PC-9 (cell line): ENCODE data around the gene SEC11A. TPM values are rescaled to one million over a fixed set of nuclear protein-coding genes. Genes with fewer than 3 reads are reported as not detected.
A peak's percentile ranks its signal among the peaks of the same experiment; 100 is the strongest.

Experiments
- BruUV-seq: library from RNA; stranded (reverse); fragments of 400-500 nt; replicated peaks from 2 replicates; lab custom pipeline; 2021; lab: Mats Ljungman, UMichigan
- CTCF ChIA-PET: fragments of 300-600 bp; sonication (Branson Sonifier 250); formaldehyde crosslinking; loops from one replicate; lab custom pipeline; 2022; ENCODE audit warnings: antibody characterized with exemption; lab: Charles Lee
- POLR2A ChIA-PET: fragments of 300-600 bp; sonication (Branson Sonifier 250); formaldehyde crosslinking; loops from one replicate; lab custom pipeline; 2022; ENCODE audit warnings: antibody characterized with exemption; ENCODE audit not compliant: unreplicated experiment; lab: Charles Lee
- DNase-seq, 2 experiments: peaks; one replicate each; pipeline versions ENCODE4 v3.0.0 to v3.0.0-alpha.2; 2015 to 2022; ENCODE audit warnings: mixed read lengths in 1 of 2
- H2AFZ ChIP-seq: fragments of 200-600 bp; sonication (generic); 2 replicates; pipeline ENCODE4 v1.8.1; 2017; ENCODE audit warnings: antibody characterized with exemption
- H3F3A ChIP-seq: fragments of 200-600 bp; sonication (generic); 2 replicates; pipeline ENCODE4 v1.8.1; 2017; ENCODE audit warnings: antibody characterized with exemption, mild to moderate bottlenecking, low read depth; ENCODE audit not compliant: insufficient read depth
- H3K27ac ChIP-seq: fragments of 200-600 bp; sonication (generic); 2 replicates; pipeline ENCODE4 v1.6.1; 2016; ENCODE audit warnings: mixed run types
- H3K27me3 ChIP-seq: fragments of 200-600 bp; sonication (generic); 2 replicates; pipeline ENCODE4 v1.6.1; 2016; ENCODE audit warnings: low read depth, mixed run types; ENCODE audit not compliant: insufficient read depth
- H3K36me3 ChIP-seq: fragments of 200-600 bp; sonication (generic); 2 replicates; pipeline ENCODE4 v1.6.1; 2016; ENCODE audit warnings: low read depth, mixed run types
- H3K4me1 ChIP-seq: fragments of 200-600 bp; sonication (generic); replicated peaks from 2 replicates; pipeline ENCODE4 v1.6.1; 2016; ENCODE audit warnings: mixed run types; ENCODE audit not compliant: insufficient read depth
- H3K4me2 ChIP-seq: fragments of 200-600 bp; sonication (generic); 2 replicates; pipeline ENCODE4 v1.6.1; 2017; ENCODE audit warnings: mixed run types
- H3K4me3 ChIP-seq: fragments of 200-600 bp; sonication (generic); 2 replicates; pipeline ENCODE4 v1.6.1; 2016; ENCODE audit warnings: mixed run types
- H3K79me2 ChIP-seq: fragments of 200-600 bp; sonication (generic); 2 replicates; pipeline ENCODE4 v1.6.1; 2017; ENCODE audit warnings: low read depth, mixed run types
- H3K9me2 ChIP-seq: fragments of 200-600 bp; sonication (generic); 2 replicates; pipeline ENCODE4 v1.8.1; 2017; ENCODE audit warnings: mild to moderate bottlenecking; ENCODE audit not compliant: insufficient read depth
- H3K9me3 ChIP-seq: fragments of 200-600 bp; sonication (generic); 2 replicates; pipeline ENCODE4 v1.8.1; 2016; ENCODE audit warnings: low read depth; ENCODE audit not compliant: insufficient read depth
- H4K20me1 ChIP-seq: fragments of 200-600 bp; sonication (generic); 2 replicates; pipeline ENCODE4 v1.8.1; 2017; ENCODE audit not compliant: insufficient read depth
- CTCF ChIP-seq: fragments of 200-600 bp; sonication (generic); conservative IDR thresholded peaks from 2 replicates; pipeline ENCODE4 v1.6.1; 2017; ENCODE audit warnings: mixed run types, antibody characterized with exemption, mild to moderate bottlenecking, moderate library complexity
- EZH2 ChIP-seq: fragments of 200-600 bp; sonication (generic); IDR thresholded peaks from 2 replicates; pipeline ENCODE4 v1.8.0; 2017; ENCODE audit warnings: antibody characterized with exemption, low read depth
- intact Hi-C: fragments of 100-400 bp; cut with micrococcal nuclease; formaldehyde crosslinking; loops from one replicate; pipeline ENCODE4 v1.10.0; 2022; ENCODE audit not compliant: unreplicated experiment
- total RNA-seq: library from RNA; stranded (reverse); gene quantifications from 2 replicates; pipeline ENCODE4 v1.2.3, GENCODE V29; 2021

Gene SEC11A
- total RNA-seq, 1 experiment from 2014 or later = 174 TPM

DNA sequence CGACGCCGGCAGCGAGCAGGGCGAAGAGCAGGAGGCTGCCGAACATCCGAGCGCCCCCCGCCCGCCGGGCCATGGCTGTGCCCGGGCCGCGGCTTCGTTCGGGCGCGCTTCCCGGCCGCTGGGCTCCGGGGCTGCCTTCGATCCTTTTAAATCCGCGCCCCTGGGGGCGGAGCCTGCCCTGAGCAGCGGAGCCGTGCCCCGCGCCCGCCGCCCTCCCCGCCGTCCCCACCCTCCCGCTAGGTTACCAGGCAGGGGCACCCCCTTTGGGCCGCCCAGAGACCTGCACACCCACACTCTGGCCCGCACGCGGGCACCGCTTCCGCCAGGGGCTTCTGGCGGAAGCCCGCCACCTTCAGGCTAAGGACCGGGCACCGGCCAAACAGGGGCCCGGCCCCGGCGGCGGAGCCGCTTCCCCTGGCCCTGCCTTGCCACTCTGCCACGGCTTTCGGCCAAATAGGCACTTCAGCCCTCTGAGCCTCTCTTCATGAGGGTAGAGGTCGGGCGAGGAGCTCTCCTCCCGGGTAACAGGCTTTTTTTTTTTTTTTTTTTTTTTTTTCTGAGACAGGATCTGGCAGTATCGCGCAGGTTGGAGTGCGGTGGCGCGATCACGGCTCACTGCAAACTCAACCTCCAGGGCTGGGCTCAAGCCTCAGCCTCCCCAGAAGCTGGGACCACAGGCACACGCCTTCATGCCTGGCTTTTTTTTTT is 57.7 kb downstream of the SEC11A start, which contains the start of gene NMB:
TSS of gene NMB (minus strand) at position 120 of the 708 bp plus-strand sequence. CDS start at position 73, 47 bp downstream.
- Histone ChIP-seq H3K4me3 (peak within 1 kb of the TSS; percentile 70), H3K9me2 (no peaks in the 10 kb centered on the region), H3K79me2 (peaks cover 11% of the 10 kb centered on the region), H3K27ac (peak within 1 kb of the TSS; percentile 83), H3K9me3 (no peaks in the 10 kb centered on the region), H3K36me3 (no peaks in the 10 kb centered on the region), H2AFZ (peak within 1 kb of the TSS; percentile 86), H3K4me2 (peak within 1 kb of the TSS; percentile 77), H3K27me3 (no peaks in the 10 kb centered on the region), H3K4me1 (peaks cover 23% of the 10 kb centered on the region), H4K20me1 (no peaks in the 10 kb centered on the region), H3F3A (peaks cover 63% of the 10 kb centered on the region; the same call in 1 of the 2 replicates)
- intact Hi-C loops = loop anchor here (5.0 to 10.0 kb wide), 2 partner anchors 89 to 127 kb away; partner anchors contain the start of gene ZNF592
- TF ChIP-seq CTCF (peak; percentile 73), EZH2 (no peak)
- DNase-seq = peak; percentile 70 to 88
- BruUV-seq = no TSS peak
- CTCF ChIA-PET = interaction anchor here (0.6 to 0.7 kb wide), 3 partner anchors 188 to 743 kb away, joined by 3 to 13 read pairs (median 4); no protein-coding TSS in a partner anchor
- POLR2A ChIA-PET = no interaction called here

DNA sequence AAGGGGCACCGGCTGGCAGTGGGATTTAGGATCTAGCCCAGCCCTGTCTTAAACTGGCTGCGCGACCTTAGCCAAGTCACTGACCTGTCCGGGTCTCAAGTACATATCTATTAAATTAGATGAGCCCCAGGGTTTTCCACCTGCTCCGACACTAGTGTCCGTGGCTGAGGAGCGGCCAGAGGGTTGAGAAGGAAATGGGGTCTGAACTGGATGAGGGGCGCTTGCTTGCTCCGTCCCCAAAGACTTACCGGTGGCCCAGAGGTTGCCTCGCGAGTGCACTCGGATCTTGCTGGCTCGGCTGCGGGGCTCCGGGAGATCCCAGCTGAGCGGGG is 58.2 kb downstream of the SEC11A start:
- intact Hi-C loops = loop anchor here (5.0 to 10.0 kb wide), 2 partner anchors 90 to 127 kb away; partner anchors contain the start of gene ZNF592
- peak overlapping the region; percentile 70 for H3K4me3 ChIP-seq
- no peaks in the 10 kb centered on the region for H3K27me3 ChIP-seq
- POLR2A ChIA-PET = no interaction called here
- H3K9me2 ChIP-seq = no peaks in the 10 kb centered on the region
- H4K20me1 ChIP-seq = no peaks in the 10 kb centered on the region
- peaks cover under 1% of the 10 kb centered on the region; the same call in 1 of the 2 replicates for H3K36me3 ChIP-seq
- H3K4me2 ChIP-seq = peak overlapping the region; percentile 77
- CTCF ChIA-PET = no interaction called here
- peaks cover 16% of the 10 kb centered on the region for H3K79me2 ChIP-seq
- H3K4me1 ChIP-seq = peaks cover 28% of the 10 kb centered on the region
- peaks cover 63% of the 10 kb centered on the region; the same call in 1 of the 2 replicates for H3F3A ChIP-seq
- no peaks in the 10 kb centered on the region for H3K9me3 ChIP-seq
- peak overlapping the region; percentile 86 for H2AFZ ChIP-seq
- H3K27ac ChIP-seq = peak overlapping the region; percentile 83
- no TSS peak for BruUV-seq
- TF ChIP-seq EZH2 = no peak
- no peak for TF ChIP-seq CTCF
- DNase-seq = no peak

- peaks cover 34% of the 10 kb centered on the region for H3K4me1 ChIP-seq
- no peaks in the 10 kb centered on the region for H3K27me3 ChIP-seq
- H3K79me2 ChIP-seq = peaks cover 24% of the 10 kb centered on the region
- ChIA-PET POLR2A (no interaction called here), CTCF (interaction anchor here (1.1 kb wide), 1 partner anchor 90 kb away, joined by 8 read pairs; no protein-coding TSS in a partner anchor)
- no peaks in the 10 kb centered on the region for H3K9me2 ChIP-seq
- DNase-seq = peak in 1 of 2 experiments; percentile 49
- peak overlapping the region; percentile 77 for H3K4me2 ChIP-seq
- peak overlapping the region; percentile 70; the same call in 1 of the 2 replicates for H3K4me3 ChIP-seq
- H3K9me3 ChIP-seq = no peaks in the 10 kb centered on the region
- H3K27ac ChIP-seq = no peak overlapping the region
- H2AFZ ChIP-seq = no peak overlapping the region
- intact Hi-C loops = loop anchor here (5.0 to 10.0 kb wide), 2 partner anchors 90 to 128 kb away; partner anchors contain the start of gene ZNF592
- peaks cover 61% of the 10 kb centered on the region; the same call in 1 of the 2 replicates for H3F3A ChIP-seq
- no TSS peak for BruUV-seq
- TF ChIP-seq EZH2 (no peak), CTCF (no peak)
- H4K20me1 ChIP-seq = 0 out of 2 replicates have a peak, but pooled peaks cover 3% of the 10 kb centered on the region
- peaks cover 7% of the 10 kb centered on the region; the same call in 1 of the 2 replicates for H3K36me3 ChIP-seq
Measured at GRCh38 chr15:84656972-84657371, 59.0 kb downstream of the SEC11A start.
